ENCODE measurements around the gene CEP89. TPM values are rescaled to one million over a fixed set of nuclear protein-coding genes. Genes with fewer than 3 reads are reported as not detected.
"Not testable (repeated sequence)": the region's sequence is repeated elsewhere in the genome, so short reads cannot be mapped to it uniquely, and the experiment has no call there.

Gene CEP89
- total RNA-seq, 2 donors from 2014 or later: 9.5 to 9.8 TPM

GRCh38 chr19:32868206-32868950 is 103.4 kb downstream of the CEP89 start:
- H3K9me3 ChIP-seq (ENCODE audit: control insufficient read depth, low read length, poor library complexity, severe bottlenecking): no peaks in the 10 kb centered on the region
- H3K4me3 Mint-ChIP-seq: no peak overlapping the region
- peak overlapping the region; percentile 34 for H3K27ac Mint-ChIP-seq
- H3K36me3 Mint-ChIP-seq (ENCODE audit: low read depth): no peaks in the 10 kb centered on the region
- no peak for ATAC-seq
- DNase-seq: no peak
- H3K27me3 Mint-ChIP-seq: no peaks in the 10 kb centered on the region
- H3K4me1 Mint-ChIP-seq: peaks cover 2% of the 10 kb centered on the region

- not testable (repeated sequence) for DNase-seq, ATAC-seq
Observed at GRCh38 chr19:32867436-32867835, 104.3 kb downstream of the CEP89 start.

GRCh38 chr19:32866564-32867265 is 105.0 kb downstream of the CEP89 start:
- H3K27ac Mint-ChIP-seq: no peak overlapping the region
- ATAC-seq (no peak), DNase-seq (no peak)
- H3K36me3 Mint-ChIP-seq (ENCODE audit: low read depth): no peaks in the 10 kb centered on the region
- H3K4me3 Mint-ChIP-seq: no peak overlapping the region
- H3K27me3 Mint-ChIP-seq: no peaks in the 10 kb centered on the region
- no peaks in the 10 kb centered on the region for H3K4me1 Mint-ChIP-seq
- H3K9me3 ChIP-seq (ENCODE audit: control insufficient read depth, low read length, poor library complexity, severe bottlenecking): no peaks in the 10 kb centered on the region

More at GRCh38 chr19:32867436-32867835, 104.3 kb downstream of the CEP89 start:
- not testable (repeated sequence) for H3K27ac Mint-ChIP-seq; H3K36me3 Mint-ChIP-seq (ENCODE audit: low read depth); H3K9me3 ChIP-seq (ENCODE audit: control insufficient read depth, low read length, poor library complexity, severe bottlenecking); H3K27me3 Mint-ChIP-seq; H3K4me1 Mint-ChIP-seq; H3K4me3 Mint-ChIP-seq

- Mint-ChIP-seq H3K27me3 (no peaks in the 10 kb centered on the region), H3K36me3 (ENCODE audit: low read depth) (no peaks in the 10 kb centered on the region), H3K27ac (no peak overlapping the region), H3K4me1 (no peaks in the 10 kb centered on the region), H3K4me3 (no peak overlapping the region)
- ATAC-seq (no peak), DNase-seq (no peak)
- H3K9me3 ChIP-seq (ENCODE audit: control insufficient read depth, low read length, poor library complexity, severe bottlenecking): no peaks in the 10 kb centered on the region
Observed at GRCh38 chr19:32866061-32866460, 105.7 kb downstream of the CEP89 start.

GRCh38 chr19:32865326-32865725 is 106.4 kb downstream of the CEP89 start:
- no peak for DNase-seq
- Mint-ChIP-seq H3K27me3 (no peaks in the 10 kb centered on the region), H3K27ac (no peak overlapping the region), H3K4me3 (no peak overlapping the region), H3K4me1 (no peaks in the 10 kb centered on the region), H3K36me3 (ENCODE audit: low read depth) (no peaks in the 10 kb centered on the region)
- no peaks in the 10 kb centered on the region for H3K9me3 ChIP-seq (ENCODE audit: control insufficient read depth, low read length, poor library complexity, severe bottlenecking)
- no peak for ATAC-seq

- Mint-ChIP-seq H3K36me3 (ENCODE audit: low read depth) (no peaks in the 10 kb centered on the region), H3K27me3 (no peaks in the 10 kb centered on the region), H3K4me3 (no peak overlapping the region), H3K27ac (no peak overlapping the region), H3K4me1 (peaks cover 2% of the 10 kb centered on the region)
- H3K9me3 ChIP-seq (ENCODE audit: control insufficient read depth, low read length, poor library complexity, severe bottlenecking): no peaks in the 10 kb centered on the region
- DNase-seq: no peak
- ATAC-seq: no peak
Observed at GRCh38 chr19:32864318-32865007, 107.3 kb downstream of the CEP89 start.

GRCh38 chr19:32863841-32864240 is 107.9 kb downstream of the CEP89 start:
- H3K9me3 ChIP-seq (ENCODE audit: control insufficient read depth, low read length, poor library complexity, severe bottlenecking): no peaks in the 10 kb centered on the region
- peaks cover 2% of the 10 kb centered on the region for H3K4me1 Mint-ChIP-seq
- no peak overlapping the region for H3K4me3 Mint-ChIP-seq
- no peaks in the 10 kb centered on the region for H3K36me3 Mint-ChIP-seq (ENCODE audit: low read depth)
- H3K27ac Mint-ChIP-seq: no peak overlapping the region
- ATAC-seq (no peak), DNase-seq (no peak)
- H3K27me3 Mint-ChIP-seq: no peaks in the 10 kb centered on the region

GRCh38 chr19:32863301-32863700 is 108.5 kb downstream of the CEP89 start:
- Mint-ChIP-seq H3K27me3 (no peaks in the 10 kb centered on the region), H3K27ac (no peak overlapping the region), H3K4me1 (peaks cover 2% of the 10 kb centered on the region), H3K36me3 (ENCODE audit: low read depth) (no peaks in the 10 kb centered on the region), H3K4me3 (no peak overlapping the region)
- no peak for DNase-seq
- no peak for ATAC-seq
- H3K9me3 ChIP-seq (ENCODE audit: control insufficient read depth, low read length, poor library complexity, severe bottlenecking): no peaks in the 10 kb centered on the region

GRCh38 chr19:32862741-32863140 is 109.0 kb downstream of the CEP89 start:
- DNase-seq (no peak), ATAC-seq (no peak)
- H3K9me3 ChIP-seq (ENCODE audit: control insufficient read depth, low read length, poor library complexity, severe bottlenecking): no peaks in the 10 kb centered on the region
- Mint-ChIP-seq H3K27ac (no peak overlapping the region), H3K4me3 (no peak overlapping the region), H3K27me3 (no peaks in the 10 kb centered on the region), H3K36me3 (ENCODE audit: low read depth) (no peaks in the 10 kb centered on the region), H3K4me1 (peaks cover 2% of the 10 kb centered on the region)

- Mint-ChIP-seq H3K27ac (no peak overlapping the region), H3K36me3 (ENCODE audit: low read depth) (no peaks in the 10 kb centered on the region), H3K27me3 (no peaks in the 10 kb centered on the region), H3K4me1 (peaks cover 2% of the 10 kb centered on the region), H3K4me3 (no peak overlapping the region)
- no peak for DNase-seq
- ATAC-seq: no peak
- no peaks in the 10 kb centered on the region for H3K9me3 ChIP-seq (ENCODE audit: control insufficient read depth, low read length, poor library complexity, severe bottlenecking)
Observed at GRCh38 chr19:32862173-32862572, 109.6 kb downstream of the CEP89 start.

- Mint-ChIP-seq H3K27me3 (no peaks in the 10 kb centered on the region), H3K27ac (no peak overlapping the region), H3K4me1 (peaks cover 2% of the 10 kb centered on the region), H3K4me3 (no peak overlapping the region), H3K36me3 (ENCODE audit: low read depth) (no peaks in the 10 kb centered on the region)
- H3K9me3 ChIP-seq (ENCODE audit: control insufficient read depth, low read length, poor library complexity, severe bottlenecking): no peaks in the 10 kb centered on the region
- DNase-seq: no peak
- no peak for ATAC-seq
Observed at GRCh38 chr19:32861596-32861995, 110.2 kb downstream of the CEP89 start.

GRCh38 chr19:32859591-32859990 is 112.2 kb downstream of the CEP89 start:
- no peak for DNase-seq
- H3K27me3 Mint-ChIP-seq: no peaks in the 10 kb centered on the region
- peaks cover 5% of the 10 kb centered on the region for H3K4me1 Mint-ChIP-seq
- ATAC-seq: no peak
- H3K9me3 ChIP-seq (ENCODE audit: control insufficient read depth, low read length, poor library complexity, severe bottlenecking): no peaks in the 10 kb centered on the region
- no peaks in the 10 kb centered on the region for H3K36me3 Mint-ChIP-seq (ENCODE audit: low read depth)
- no peak overlapping the region for H3K27ac Mint-ChIP-seq
- H3K4me3 Mint-ChIP-seq: no peak overlapping the region

- DNase-seq (no peak), ATAC-seq (no peak)
- H3K4me1 Mint-ChIP-seq: peaks cover 5% of the 10 kb centered on the region
- no peak overlapping the region for H3K4me3 Mint-ChIP-seq
- H3K27ac Mint-ChIP-seq: no peak overlapping the region
- no peaks in the 10 kb centered on the region for H3K9me3 ChIP-seq (ENCODE audit: control insufficient read depth, low read length, poor library complexity, severe bottlenecking)
- no peaks in the 10 kb centered on the region for H3K36me3 Mint-ChIP-seq (ENCODE audit: low read depth)
- no peaks in the 10 kb centered on the region for H3K27me3 Mint-ChIP-seq
Observed at GRCh38 chr19:32858559-32858958, 113.2 kb downstream of the CEP89 start.

Measured in T-helper 17 cell (primary cell).